ENCODE data around the gene ESR2. TPM values are rescaled to one million over a fixed set of nuclear protein-coding genes. Genes with fewer than 3 reads are reported as not detected.
"Not testable (repeated sequence)": the region's sequence is repeated elsewhere in the genome, so short reads cannot be mapped to it uniquely, and the experiment has no call there.

Gene ESR2
- total RNA-seq, 1 donor from 2014 or later: 0.16 TPM

- no peaks in the 10 kb centered on the region for H3K27me3 ChIP-seq (ENCODE audit: insufficient read depth, low read length)
- FAIRE-seq (no peak), DNase-seq (ENCODE audit: low read depth) (peak; percentile 15)
- H3K79me2 ChIP-seq (ENCODE audit: insufficient read depth, low read length): no peaks in the 10 kb centered on the region
- H2AFZ ChIP-seq (ENCODE audit: low read depth, low read length): no peak overlapping the region
- no peaks in the 10 kb centered on the region for H4K20me1 ChIP-seq (ENCODE audit: insufficient read depth, low read length)
- no peaks in the 10 kb centered on the region for H3K9me3 ChIP-seq (ENCODE audit: insufficient read depth, low read depth, low read length)
- H3K4me3 Mint-ChIP-seq (ENCODE audit: unreplicated experiment): no peak overlapping the region
- no peaks in the 10 kb centered on the region for H3K36me3 Mint-ChIP-seq (ENCODE audit: low read depth, unreplicated experiment)
- no peak overlapping the region for H3K27ac ChIP-seq (ENCODE audit: low read depth, low read length)
- H3K27me3 Mint-ChIP-seq (ENCODE audit: low read depth, unreplicated experiment): no peaks in the 10 kb centered on the region
- H3K4me3 ChIP-seq (ENCODE audit: insufficient read depth, low read depth, low read length): no peak overlapping the region
- TF ChIP-seq CTCF (IDR thresholded peaks at IDR 0.05; ENCODE audit: insufficient read depth, low read depth, low read length) (no peak), EZH2 (IDR thresholded peaks at IDR 0.05; ENCODE audit: insufficient read depth, low read length) (no peak)
- H3K9ac ChIP-seq (ENCODE audit: low read length): no peak overlapping the region
- H3K36me3 ChIP-seq (ENCODE audit: insufficient read depth, low read length): no peaks in the 10 kb centered on the region
- H3K4me1 ChIP-seq (ENCODE audit: insufficient read depth, low read length): no peaks in the 10 kb centered on the region
- H3K4me2 ChIP-seq (ENCODE audit: low read length): no peak overlapping the region
- H3K9me3 Mint-ChIP-seq (ENCODE audit: unreplicated experiment): no peaks in the 10 kb centered on the region
- H3K27ac Mint-ChIP-seq (ENCODE audit: unreplicated experiment): peak overlapping the region; percentile 54
- H3K4me1 Mint-ChIP-seq (ENCODE audit: low read depth, unreplicated experiment): peaks cover 6% of the 10 kb centered on the region
Observed at GRCh38 chr14:64324461-64324860, 30.3 kb upstream of the ESR2 start.

DNA sequence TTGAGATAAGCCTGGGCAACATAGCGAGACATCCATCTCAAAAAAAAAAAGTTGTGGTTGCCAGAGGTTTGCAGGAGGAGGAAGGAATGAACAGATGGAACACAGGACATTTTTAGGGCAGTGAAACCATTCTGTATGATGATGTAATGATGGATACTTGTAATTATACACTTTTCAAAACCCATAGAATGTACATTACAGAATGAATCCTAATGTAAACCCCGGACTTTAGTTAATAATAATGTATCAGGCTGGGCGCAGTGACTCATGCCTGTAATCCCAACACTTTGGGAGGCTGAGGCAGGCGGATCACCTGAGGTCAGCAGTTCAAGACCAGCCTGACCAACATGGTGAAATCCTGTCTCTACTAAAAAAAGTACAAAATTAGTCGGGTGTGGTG lies 26.2 kb upstream of the ESR2 start:
- H3K36me3 ChIP-seq (ENCODE audit: insufficient read depth, low read length); H3K4me3 ChIP-seq (ENCODE audit: insufficient read depth, low read depth, low read length); H4K20me1 ChIP-seq (ENCODE audit: insufficient read depth, low read length); FAIRE-seq; H3K36me3 Mint-ChIP-seq (ENCODE audit: low read depth, unreplicated experiment); H3K4me2 ChIP-seq (ENCODE audit: low read length); H3K4me3 Mint-ChIP-seq (ENCODE audit: unreplicated experiment); H2AFZ ChIP-seq (ENCODE audit: low read depth, low read length); DNase-seq (ENCODE audit: low read depth); H3K4me1 Mint-ChIP-seq (ENCODE audit: low read depth, unreplicated experiment); H3K27me3 Mint-ChIP-seq (ENCODE audit: low read depth, unreplicated experiment); H3K27me3 ChIP-seq (ENCODE audit: insufficient read depth, low read length); H3K27ac Mint-ChIP-seq (ENCODE audit: unreplicated experiment); H3K27ac ChIP-seq (ENCODE audit: low read depth, low read length); H3K9me3 ChIP-seq (ENCODE audit: insufficient read depth, low read depth, low read length); H3K9ac ChIP-seq (ENCODE audit: low read length); H3K79me2 ChIP-seq (ENCODE audit: insufficient read depth, low read length); H3K4me1 ChIP-seq (ENCODE audit: insufficient read depth, low read length); H3K9me3 Mint-ChIP-seq (ENCODE audit: unreplicated experiment): not testable (repeated sequence)

GRCh38 chr14:64318695-64319094 lies 24.5 kb upstream of the ESR2 start:
- not testable (repeated sequence) for DNase-seq (ENCODE audit: low read depth); H3K36me3 ChIP-seq (ENCODE audit: insufficient read depth, low read length); H2AFZ ChIP-seq (ENCODE audit: low read depth, low read length); H3K4me2 ChIP-seq (ENCODE audit: low read length); H3K27ac ChIP-seq (ENCODE audit: low read depth, low read length); H3K4me3 ChIP-seq (ENCODE audit: insufficient read depth, low read depth, low read length); H3K27me3 Mint-ChIP-seq (ENCODE audit: low read depth, unreplicated experiment); H4K20me1 ChIP-seq (ENCODE audit: insufficient read depth, low read length); H3K27ac Mint-ChIP-seq (ENCODE audit: unreplicated experiment); H3K4me1 ChIP-seq (ENCODE audit: insufficient read depth, low read length); H3K27me3 ChIP-seq (ENCODE audit: insufficient read depth, low read length); H3K36me3 Mint-ChIP-seq (ENCODE audit: low read depth, unreplicated experiment); H3K9me3 ChIP-seq (ENCODE audit: insufficient read depth, low read depth, low read length); H3K9ac ChIP-seq (ENCODE audit: low read length); H3K4me1 Mint-ChIP-seq (ENCODE audit: low read depth, unreplicated experiment); FAIRE-seq; H3K79me2 ChIP-seq (ENCODE audit: insufficient read depth, low read length); H3K9me3 Mint-ChIP-seq (ENCODE audit: unreplicated experiment); H3K4me3 Mint-ChIP-seq (ENCODE audit: unreplicated experiment)

- DNase-seq (ENCODE audit: low read depth) (peak; percentile 50), FAIRE-seq (peak; percentile 75)
- Histone ChIP-seq H3K27ac (ENCODE audit: low read depth, low read length) (no peak overlapping the region), H2AFZ (ENCODE audit: low read depth, low read length) (no peak overlapping the region), H3K9me3 (ENCODE audit: insufficient read depth, low read depth, low read length) (no peaks in the 10 kb centered on the region), H3K9ac (ENCODE audit: low read length) (no peak overlapping the region), H3K4me3 (ENCODE audit: insufficient read depth, low read depth, low read length) (no peak overlapping the region), H4K20me1 (ENCODE audit: insufficient read depth, low read length) (no peaks in the 10 kb centered on the region), H3K27me3 (ENCODE audit: insufficient read depth, low read length) (no peaks in the 10 kb centered on the region), H3K79me2 (ENCODE audit: insufficient read depth, low read length) (no peaks in the 10 kb centered on the region), H3K36me3 (ENCODE audit: insufficient read depth, low read length) (no peaks in the 10 kb centered on the region), H3K4me2 (ENCODE audit: low read length) (no peak overlapping the region), H3K4me1 (ENCODE audit: insufficient read depth, low read length) (no peaks in the 10 kb centered on the region)
- Mint-ChIP-seq H3K27me3 (ENCODE audit: low read depth, unreplicated experiment) (peaks cover 18% of the 10 kb centered on the region), H3K4me3 (ENCODE audit: unreplicated experiment) (no peak overlapping the region), H3K36me3 (ENCODE audit: low read depth, unreplicated experiment) (no peaks in the 10 kb centered on the region), H3K4me1 (ENCODE audit: low read depth, unreplicated experiment) (no peaks in the 10 kb centered on the region), H3K9me3 (ENCODE audit: unreplicated experiment) (no peaks in the 10 kb centered on the region), H3K27ac (ENCODE audit: unreplicated experiment) (no peak overlapping the region)
- TF ChIP-seq EZH2 (IDR thresholded peaks at IDR 0.05; ENCODE audit: insufficient read depth, low read length) (no peak), CTCF (IDR thresholded peaks at IDR 0.05; ENCODE audit: insufficient read depth, low read depth, low read length) (peak; percentile 64)
Observed at GRCh38 chr14:64303471-64303917, 9.3 kb upstream of the ESR2 start.

Measured in astrocyte (in vitro differentiated cells and primary cell).